K562 (cell line): ENCODE data around the gene SERHL2. TPM values are rescaled to one million over a fixed set of nuclear protein-coding genes. Genes with fewer than 3 reads are reported as not detected.
"Not testable (repeated sequence)": the region's sequence is repeated elsewhere in the genome, so short reads cannot be mapped to it uniquely, and the experiment has no call there.

Experiments
- ATAC-seq: fragments of 200-7000 bp; cut with Tn5 transposase; 3 replicates; pipeline ENCODE4 v1.9.1; 2020; ENCODE audit warnings: moderate library complexity
- BruUV-seq: library from RNA; stranded (reverse); fragments of 400-500 nt; replicated peaks from 2 replicates; lab custom pipeline; 2021; lab: Mats Ljungman, UMichigan
- CTCF ChIA-PET: fragments of 300-600 bp; formaldehyde crosslinking; extraction: SDS; loops from one replicate; lab custom pipeline; 2021; ENCODE audit warnings: low intra/inter-chr PET ratio; lab: Yijun Ruan, JAX
- POLR2A ChIA-PET: fragments of 300-600, 350-650 bp; sonication (Branson Sonifier 250); formaldehyde crosslinking; extraction: SDS; loops from one replicate; lab custom pipeline; 2021; ENCODE audit warnings: antibody characterized with exemption, inconsistent platforms; lab: Yijun Ruan, JAX
- DNase-seq, 4 experiments: peaks; one replicate each; pipeline versions ENCODE4 v3.0.0 to v3.0.0-alpha.2; 2011 to 2018; ENCODE audit warnings: low spot score in 3 of 4, mixed read lengths in 3 of 4; ENCODE audit errors: extremely low read depth in 1 of 4
- FAIRE-seq: peaks from 2 replicates; lab custom pipeline; 2011; peaks lifted over from hg19 to GRCh38; lab: Jason Lieb, UNC
- H2AFZ ChIP-seq: 2 replicates; pipeline ENCODE4 v1.6.0; 2011; ENCODE audit warnings: low read depth, low read length, control low read depth, inconsistent platforms
- H3K27ac ChIP-seq: fragments of 200-600 bp; 3 replicates; pipeline ENCODE4 v1.8.0; 2011; ENCODE audit warnings: low read depth, mild to moderate bottlenecking, control low read depth, inconsistent platforms, low read length, moderate library complexity, mixed read lengths; ENCODE audit errors: extremely low read depth
- H3K27me3 ChIP-seq, 2 experiments: fragments of 300-600 bp in 1 of 2; 2 replicates in 1 of 2; 3 replicates in 1 of 2; pipeline versions ENCODE4 v1.6.0 to v1.8.0; 2011; ENCODE audit warnings: inconsistent platforms in 2 of 2, low read length in 2 of 2, mild to moderate bottlenecking in 1 of 2, mixed read lengths in 1 of 2, moderate library complexity in 1 of 2; ENCODE audit not compliant: control insufficient read depth in 2 of 2, insufficient read depth in 2 of 2
- H3K36me3 ChIP-seq: fragments of 300-600 bp; 3 replicates; pipeline ENCODE4 v1.8.0; 2011; ENCODE audit warnings: mild to moderate bottlenecking, low read length, inconsistent platforms; ENCODE audit not compliant: control insufficient read depth, insufficient read depth
- H3K4me1 ChIP-seq, 2 experiments: fragments of 200-600 bp in 1 of 2; replicated peaks in 1 of 2; 2 replicates in 1 of 2; 3 replicates in 1 of 2; pipeline versions ENCODE4 v1.5.1 to v1.8.0; 2011; ENCODE audit warnings: inconsistent platforms in 2 of 2, low read length in 2 of 2, mild to moderate bottlenecking in 1 of 2, mixed read lengths in 1 of 2, moderate library complexity in 1 of 2; ENCODE audit not compliant: control insufficient read depth in 2 of 2, insufficient read depth in 2 of 2
- H3K4me2 ChIP-seq: 2 replicates; pipeline ENCODE4 v1.6.1; 2011; ENCODE audit warnings: low read length, control low read depth, inconsistent platforms, mixed read lengths; ENCODE audit not compliant: insufficient read depth
- H3K4me3 ChIP-seq: fragments of 200-600 bp; sonication (generic), shearing (Covaris generic); 2 replicates; pipeline ENCODE4 v1.5.1; 2016; ENCODE audit warnings: control low read depth, inconsistent platforms
- H3K79me2 ChIP-seq: fragments of 200-600 bp; 3 replicates; pipeline ENCODE4 v1.8.0; 2011; ENCODE audit warnings: low read length, inconsistent platforms; ENCODE audit not compliant: control insufficient read depth, insufficient read depth
- H3K9ac ChIP-seq, 2 experiments: 2 replicates each; pipeline versions ENCODE4 v1.6.0 to v1.6.1; 2011; ENCODE audit warnings: low read depth in 2 of 2, low read length in 2 of 2, control low read depth in 1 of 2, inconsistent platforms in 1 of 2, mild to moderate bottlenecking in 1 of 2, mixed read lengths in 1 of 2; ENCODE audit not compliant: insufficient read depth in 1 of 2
- H3K9me1 ChIP-seq: one replicate; pipeline ENCODE4 v1.6.0; 2011; ENCODE audit warnings: inconsistent platforms, mild to moderate bottlenecking, low read length, moderate library complexity; ENCODE audit not compliant: control insufficient read depth, insufficient read depth
- H3K9me3 ChIP-seq: replicated peaks from 2 replicates; pipeline ENCODE4 v1.5.1; 2011; ENCODE audit warnings: low read depth, low read length, inconsistent platforms; ENCODE audit not compliant: control insufficient read depth, insufficient read depth
- H4K20me1 ChIP-seq: replicated peaks from 2 replicates; pipeline ENCODE4 v1.6.1; 2011; ENCODE audit warnings: low read length, inconsistent platforms, mixed read lengths; ENCODE audit not compliant: control insufficient read depth, insufficient read depth
- PHF21A ChIP-seq: fragments of 450-650 bp; IDR thresholded peaks from 2 replicates; pipeline ENCODE4 v1.6.1; 2017; ENCODE audit warnings: low read depth, borderline replicate concordance
- POLR2AphosphoS2 ChIP-seq: IDR thresholded peaks from 2 replicates; pipeline ENCODE4 v1.6.1; 2012; ENCODE audit warnings: low read length, improper control_type of control experiment
- PYGO2 ChIP-seq: fragments of 450-650 bp; IDR thresholded peaks from 2 replicates; pipeline ENCODE4 v1.6.1; 2016; ENCODE audit warnings: mild to moderate bottlenecking, missing genetic modification characterization, moderate library complexity, missing compliant biosample characterization
- REST ChIP-seq, 2 experiments: fragments of 450-650 bp; formaldehyde crosslinking in 1 of 2; IDR thresholded peaks; 2 replicates each; pipeline versions ENCODE4 v1.4.0 to v1.6.1; 2014 to 2020; ENCODE audit warnings: mild to moderate bottlenecking in 2 of 2, borderline replicate concordance in 1 of 2, low read depth in 1 of 2
- ZNF212 ChIP-seq: fragments of 450-650 bp; formaldehyde crosslinking; IDR thresholded peaks from 2 replicates; pipeline ENCODE4 v1.4.0; 2020; ENCODE audit warnings: mild to moderate bottlenecking
- WGBS: fragments of 100-300 bp; shearing (Covaris generic); methylation state at CpG from one replicate; pipeline ENCODE4 v1.1.6; 2016; ENCODE audit warnings: low coverage, mixed read lengths; ENCODE audit not compliant: insufficient coverage; ENCODE audit errors: missing lambda C conversion rate; 5-methylcytosine and 5-hydroxymethylcytosine counted together
- in situ Hi-C: fragments of 300-500 bp; cut with MboI; formaldehyde crosslinking; loops from 4 replicates; pipeline ENCODE4 v1.15.0; 2018; ENCODE audit warnings: inconsistent platforms, mixed read lengths
- intact Hi-C: fragments of 100-400 bp; cut with micrococcal nuclease; formaldehyde crosslinking; loops from 2 replicates; pipeline ENCODE4 v1.14.2; 2022
- polyA plus RNA-seq, 8 experiments: library from polyadenylated mRNA; depleted of rRNA in 4 of 8; stranded (reverse) in 5 of 8; unstranded in 3 of 8; fragments of >200 nt; fragmentation: Nextera tagmentation in 2 of 8; fragmentation: Illumina TruSeq in 1 of 8; extraction: Ambion mirVana in 2 of 8; extraction: Trizol in 1 of 8; gene quantifications; 2 replicates each; pipeline versions ENCODE4 v1.2.1 to v1.2.3, GENCODE V29; 2011 to 2014; ENCODE audit warnings: inconsistent platforms in 1 of 8, missing spikeins in 1 of 8
- total RNA-seq, 7 experiments: library from RNA; depleted of rRNA in 6 of 7; stranded (reverse); fragments of >200 nt in 6 of 7; fragmentation: Illumina TruSeq in 2 of 7; extraction: Trizol in 2 of 7; gene quantifications; 2 replicates each; pipeline versions ENCODE4 v1.2.1 to v1.2.3, GENCODE V29; 2011 to 2021; ENCODE audit warnings: low replicate concordance in 1 of 7

SERHL2 gene
- total and polyA plus RNA-seq, 9 of the 15 experiments (the other 6 are each of a cell fraction or from before 2014, with no cell fraction given) = 19.9 to 62.6 (median 25.2) TPM

- intact Hi-C loops (no loop called here), in situ Hi-C loops (no loop called here)
- FAIRE-seq = no peak
- Histone ChIP-seq H3K4me3 (no peak overlapping the region), H3K36me3 (peaks cover 66% of the 10 kb centered on the region; the same call in 2 of the 3 replicates), H2AFZ (no peak overlapping the region), H3K4me2 (no peak overlapping the region), H3K9me1 (no peaks in the 10 kb centered on the region), H3K79me2 (peaks cover 61% of the 10 kb centered on the region), H3K27ac (no peak overlapping the region; the same call in 2 of the 3 replicates), H3K4me1 (no peaks in the 10 kb centered on the region; a peak in 1 of 5 replicates)
- ATAC-seq = no peak
- BruUV-seq = no TSS peak
- 78% methylated on average over 3 of the region's 3 CpGs for WGBS
- POLR2A ChIA-PET = no interaction called here
- DNase-seq = no peak
- CTCF ChIA-PET = no interaction called here
- TF ChIP-seq PYGO2 (tag) (no peak), PHF21A (no peak), ZNF212 (CRISPR knock-in tag) (no peak), REST (IDR thresholded peaks at IDR 0.05; ENCODE audit: borderline replicate concordance) (no peak), REST (CRISPR knock-in tag; IDR thresholded peaks at IDR 0.05; ENCODE audit: low read depth) (no peak), POLR2AphosphoS2 (no peak)
- TF ChIP-seq, all 486 proteins: peak for 0
- no peaks in the 10 kb centered on the region for H3K9me3 ChIP-seq
- H4K20me1 ChIP-seq = no peaks in the 10 kb centered on the region
- no peaks in the 10 kb centered on the region for H3K27me3 ChIP-seq
- no peak overlapping the region for H3K9ac ChIP-seq
Observed at GRCh38 chr22:42604403-42604802, 50.6 kb downstream of the SERHL2 start.

DNA sequence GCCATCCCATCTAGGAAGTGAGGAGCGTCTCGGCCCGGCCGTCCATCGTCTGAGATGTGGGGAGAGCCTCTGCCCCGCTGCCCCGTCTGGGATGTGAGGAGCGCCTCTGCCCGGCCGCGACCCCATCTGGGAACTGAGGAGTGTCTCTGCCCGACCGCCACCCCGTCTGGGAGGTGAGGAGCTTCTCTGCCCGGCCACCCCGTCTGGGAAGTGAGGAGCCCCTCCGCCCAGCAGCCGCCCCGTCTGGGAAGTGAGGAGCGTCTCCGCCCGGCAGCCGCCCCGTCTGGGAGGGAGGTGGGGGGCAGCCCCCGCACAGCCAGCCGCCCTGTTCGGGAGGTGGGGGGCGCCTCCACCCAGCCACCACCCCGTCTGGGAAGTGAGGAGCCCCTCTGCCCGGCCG, 53.9 kb downstream of the SERHL2 start:
- H4K20me1 ChIP-seq, H3K27me3 ChIP-seq, ATAC-seq, H3K9me3 ChIP-seq, H3K9me1 ChIP-seq, H3K9ac ChIP-seq, H3K4me3 ChIP-seq, intact Hi-C loops, BruUV-seq, FAIRE-seq, CTCF ChIA-PET, H3K4me1 ChIP-seq, H3K27ac ChIP-seq, in situ Hi-C loops, H3K4me2 ChIP-seq, DNase-seq, H2AFZ ChIP-seq: not testable (repeated sequence)
- Histone ChIP-seq H3K79me2 (peaks cover 89% of the 10 kb centered on the region), H3K36me3 (peaks cover 70% of the 10 kb centered on the region; the same call in 2 of the 3 replicates)
- POLR2A ChIA-PET = interaction anchor here (0.6 kb wide), 1 partner anchor 25 kb away, joined by 3 read pairs; no protein-coding TSS in a partner anchor
- 96% methylated on average over 9 of the region's 31 CpGs for WGBS
